Measurements from ENCODE around the gene EAF2. TPM values are rescaled to one million over a fixed set of nuclear protein-coding genes. Genes with fewer than 3 reads are reported as not detected.

The EAF2 gene
- total and polyA plus RNA-seq, 4 donors, result 4.8 to 16.5 (median 9.8) TPM

- Histone ChIP-seq H3K27ac (ENCODE audit: low read depth in 1 of 2, low read length in 1 of 2) (no peak overlapping the region), H3K4me3 (no peak overlapping the region), H3K4me1 (ENCODE audit: control insufficient read depth in 5 of 5, insufficient read depth in 5 of 5, low read length in 5 of 5) (no peaks in the 10 kb centered on the region), H3K27me3 (ENCODE audit: control insufficient read depth in 3 of 3, insufficient read depth in 3 of 3, low read length in 2 of 3) (no peaks in the 10 kb centered on the region), H3K9me3 (ENCODE audit: control insufficient read depth in 4 of 4, insufficient read depth in 3 of 4, low read length in 3 of 4) (no peaks in the 10 kb centered on the region), H3K9ac (ENCODE audit: insufficient read depth in 1 of 2, low read length in 2 of 2) (no peak overlapping the region), H3K36me3 (ENCODE audit: control insufficient read depth in 4 of 4, insufficient read depth in 4 of 4, low read length in 4 of 4) (peaks cover 2 to 16% (median 10%) of the 10 kb centered on the region in 4 donors)
- DNase-seq, result no peak
- ATAC-seq (ENCODE audit: insufficient read depth, low FRiP score), result no peak
- 88 to 89% methylated on average over 2 of the region's 2 CpGs for WGBS, 2 donors
- no peak for TF ChIP-seq CTCF (IDR thresholded peaks at IDR 0.05; ENCODE audit: control extremely low read depth, extremely low read depth)
Observed at GRCh38 chr3:121803771-121804320, 31.2 kb upstream of the EAF2 start.

- Histone ChIP-seq H3K4me1 (ENCODE audit: control insufficient read depth in 5 of 5, insufficient read depth in 5 of 5, low read length in 5 of 5) (no peaks in the 10 kb centered on the region), H3K4me3 (no peak overlapping the region), H3K27me3 (ENCODE audit: control insufficient read depth in 3 of 3, insufficient read depth in 3 of 3, low read length in 2 of 3) (no peaks in the 10 kb centered on the region), H3K27ac (ENCODE audit: low read depth in 1 of 2, low read length in 1 of 2) (no peak overlapping the region), H3K36me3 (ENCODE audit: control insufficient read depth in 4 of 4, insufficient read depth in 4 of 4, low read length in 4 of 4) (peaks cover 10 to 25% (median 14%) of the 10 kb centered on the region in 4 donors), H3K9me3 (ENCODE audit: control insufficient read depth in 4 of 4, insufficient read depth in 3 of 4, low read length in 3 of 4) (no peaks in the 10 kb centered on the region), H3K9ac (ENCODE audit: insufficient read depth in 1 of 2, low read length in 2 of 2) (no peak overlapping the region)
- 34 to 41% methylated on average over 1 of the region's 1 CpG for WGBS, 2 donors
- ATAC-seq (ENCODE audit: insufficient read depth, low FRiP score) (no peak), DNase-seq (no peak)
- TF ChIP-seq CTCF (IDR thresholded peaks at IDR 0.05; ENCODE audit: control extremely low read depth, extremely low read depth), result no peak
Observed at GRCh38 chr3:121809249-121809648, 25.8 kb upstream of the EAF2 start.

GRCh38 chr3:121817753-121818152 lies 17.3 kb upstream of the EAF2 start:
- no peak overlapping the region for H3K9ac ChIP-seq (ENCODE audit: insufficient read depth in 1 of 2, low read length in 2 of 2)
- no peak for TF ChIP-seq CTCF (IDR thresholded peaks at IDR 0.05; ENCODE audit: control extremely low read depth, extremely low read depth)
- no peaks in the 10 kb centered on the region for H3K4me1 ChIP-seq (ENCODE audit: control insufficient read depth in 5 of 5, insufficient read depth in 5 of 5, low read length in 5 of 5)
- H3K27me3 ChIP-seq (ENCODE audit: control insufficient read depth in 3 of 3, insufficient read depth in 3 of 3, low read length in 2 of 3), result no peaks in the 10 kb centered on the region
- ATAC-seq (ENCODE audit: insufficient read depth, low FRiP score) (no peak), DNase-seq (no peak)
- peaks cover 11 to 32% (median 17%) of the 10 kb centered on the region in 4 donors for H3K36me3 ChIP-seq (ENCODE audit: control insufficient read depth in 4 of 4, insufficient read depth in 4 of 4, low read length in 4 of 4)
- no peak overlapping the region for H3K27ac ChIP-seq (ENCODE audit: low read depth in 1 of 2, low read length in 1 of 2)
- H3K4me3 ChIP-seq, result no peak overlapping the region
- H3K9me3 ChIP-seq (ENCODE audit: control insufficient read depth in 4 of 4, insufficient read depth in 3 of 4, low read length in 3 of 4), result no peaks in the 10 kb centered on the region

- TF ChIP-seq CTCF (IDR thresholded peaks at IDR 0.05; ENCODE audit: control extremely low read depth, extremely low read depth), result no peak
- Histone ChIP-seq H3K27ac (ENCODE audit: low read depth in 1 of 2, low read length in 1 of 2) (no peak overlapping the region), H3K4me1 (ENCODE audit: control insufficient read depth in 5 of 5, insufficient read depth in 5 of 5, low read length in 5 of 5) (no peaks in the 10 kb centered on the region), H3K4me3 (no peak overlapping the region), H3K9ac (ENCODE audit: insufficient read depth in 1 of 2, low read length in 2 of 2) (no peak overlapping the region), H3K36me3 (ENCODE audit: control insufficient read depth in 4 of 4, insufficient read depth in 4 of 4, low read length in 4 of 4) (peaks cover 11 to 40% (median 21%) of the 10 kb centered on the region in 4 donors), H3K27me3 (ENCODE audit: control insufficient read depth in 3 of 3, insufficient read depth in 3 of 3, low read length in 2 of 3) (no peaks in the 10 kb centered on the region), H3K9me3 (ENCODE audit: control insufficient read depth in 4 of 4, insufficient read depth in 3 of 4, low read length in 3 of 4) (no peaks in the 10 kb centered on the region)
- ATAC-seq (ENCODE audit: insufficient read depth, low FRiP score) (no peak), DNase-seq (no peak)
- WGBS, 2 donors, result 84 to 94% methylated on average over 2 of the region's 2 CpGs
Observed at GRCh38 chr3:121818578-121818977, 16.4 kb upstream of the EAF2 start.
